Muscle of back (tissue), 11 donors: ENCODE measurements around the gene TRIM2. TPM values are rescaled to one million over a fixed set of nuclear protein-coding genes. Genes with fewer than 3 reads are reported as not detected.

ENCODE experiments used
- DNase-seq, 3 donors: peaks; one replicate each; pipeline versions ENCODE4 v3.0.0 to v3.0.0-alpha.2; 2013
- polyA plus RNA-seq, 10 donors: library from polyadenylated mRNA; unstranded; fragments of 120-200 nt; gene quantifications; one replicate each; pipeline ENCODE4 v1.2.1, GENCODE V29; 2013; ENCODE audit not compliant: insufficient read length in 10 of 10

Gene TRIM2
- polyA plus RNA-seq, 10 donors = 19.5 to 39.0 (median 21.8) TPM

DNA sequence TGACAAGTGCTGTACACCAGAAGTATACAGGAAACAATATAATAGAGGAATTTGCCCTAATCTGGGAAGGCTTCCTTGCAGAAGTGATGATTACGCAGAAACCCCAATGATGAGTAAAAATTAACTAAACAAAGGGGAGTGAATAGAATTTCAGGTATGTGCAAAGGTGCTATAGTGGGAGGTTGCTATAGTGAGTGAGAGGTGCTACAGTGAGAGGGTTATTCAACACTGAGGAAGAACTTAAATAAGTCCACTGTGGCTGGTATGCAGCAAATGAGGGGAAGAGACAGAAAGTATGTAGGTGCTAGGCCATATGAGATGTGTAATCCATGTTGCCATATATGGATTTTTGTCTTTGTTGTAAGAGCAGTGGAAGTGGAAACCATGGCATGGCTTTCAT, 69.5 kb downstream of the TRIM2 start:
- DNase-seq = no peak

DNA sequence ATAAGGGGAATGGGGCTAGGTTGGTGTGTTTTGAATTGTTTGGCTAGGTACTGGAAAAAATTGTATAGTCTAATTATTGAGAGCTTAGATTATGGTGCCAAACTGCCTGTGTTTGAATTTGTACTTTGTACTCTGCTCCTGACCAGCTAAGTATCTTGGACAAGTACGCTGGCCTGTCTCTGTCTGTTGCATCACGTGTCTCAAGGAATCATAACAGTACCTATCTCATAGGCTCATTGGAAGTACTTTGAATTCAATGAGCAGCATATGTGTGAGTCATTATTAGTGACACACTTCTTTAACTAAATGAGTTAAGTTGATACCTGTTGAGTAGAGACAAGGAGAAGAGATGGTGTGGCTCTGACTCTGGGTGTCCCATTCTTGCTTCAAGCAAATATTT, 70.7 kb downstream of the TRIM2 start:
- DNase-seq = no peak

DNA sequence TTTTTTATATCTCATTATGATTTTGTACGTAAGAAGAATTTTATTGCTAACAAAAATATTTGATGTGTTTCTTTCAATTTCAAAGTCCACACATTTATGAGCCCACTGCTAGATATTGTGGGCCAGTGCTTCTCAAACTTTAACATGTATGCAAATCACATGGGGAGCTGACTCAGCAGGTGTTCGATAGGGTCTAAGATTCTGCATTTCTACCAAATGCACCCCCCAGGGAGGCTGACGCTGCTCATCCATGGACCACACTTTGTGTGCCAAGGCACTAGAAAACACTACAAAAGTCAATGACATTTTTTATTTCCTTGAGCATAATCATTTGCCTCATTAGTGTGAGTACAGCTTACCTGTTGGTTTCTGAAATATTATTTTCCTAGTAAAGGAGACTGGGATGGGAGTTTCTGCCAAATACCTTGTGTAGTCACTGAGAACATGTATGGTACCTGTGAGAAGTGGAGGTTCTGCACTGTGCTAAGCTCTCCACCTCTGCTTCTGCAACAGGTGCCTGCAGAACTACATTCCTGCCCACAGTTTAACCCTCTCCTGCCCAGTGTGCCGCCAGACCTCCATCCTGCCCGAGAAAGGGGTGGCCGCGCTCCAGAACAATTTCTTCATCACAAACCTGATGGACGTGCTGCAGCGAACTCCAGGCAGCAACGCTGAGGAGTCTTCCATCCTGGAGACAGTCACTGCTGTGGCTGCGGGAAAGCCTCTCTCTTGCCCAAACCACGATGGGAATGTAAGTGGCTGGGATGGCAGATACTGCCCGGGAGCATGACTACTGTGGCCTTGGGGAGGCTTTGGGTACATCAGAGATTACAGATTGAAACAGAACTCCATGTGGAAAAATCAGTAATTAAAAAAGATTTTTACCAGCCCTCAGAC, 71.4 kb downstream of the TRIM2 start:
- no peak for DNase-seq

DNA sequence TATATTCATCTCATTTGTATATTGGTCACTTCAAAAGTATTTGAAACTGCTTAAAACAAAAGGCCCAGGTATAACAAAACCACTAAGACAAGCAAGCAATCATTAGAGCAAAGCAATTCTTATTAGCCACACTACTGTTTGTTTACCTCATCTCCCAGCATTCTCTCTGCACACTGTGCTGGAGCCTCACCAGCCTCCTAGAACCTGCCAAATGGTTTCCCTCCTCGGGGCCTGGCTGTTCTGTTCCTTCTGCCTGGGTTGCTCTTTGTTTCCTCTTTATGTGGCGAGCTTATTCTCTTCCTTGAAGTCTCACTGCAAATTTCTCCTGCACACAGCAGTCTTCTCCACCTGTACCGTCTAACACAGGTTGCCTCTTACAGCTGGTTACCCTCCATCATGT, 72.7 kb downstream of the TRIM2 start:
- peak in 2 of 3 donors; percentile 28 to 57 for DNase-seq

DNA sequence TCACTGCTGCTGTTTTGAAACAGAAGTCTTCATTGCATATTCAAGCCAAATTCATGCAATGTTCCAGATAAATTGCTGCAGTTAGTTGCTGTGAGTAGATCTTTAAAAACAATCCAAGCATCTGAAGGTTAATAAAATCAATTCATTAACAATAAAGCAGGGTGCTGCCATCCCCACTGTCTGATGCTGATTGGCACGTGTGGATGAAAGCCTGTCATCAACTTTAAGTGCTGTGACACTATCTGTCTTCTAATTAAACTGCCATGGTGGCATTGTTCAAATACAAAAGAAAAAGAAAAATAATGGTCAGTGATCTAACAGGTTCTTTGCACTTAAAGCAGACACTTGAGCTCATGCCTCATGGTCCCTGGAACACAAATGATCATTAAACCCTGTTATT, 77.2 kb downstream of the TRIM2 start:
- no peak for DNase-seq

DNA sequence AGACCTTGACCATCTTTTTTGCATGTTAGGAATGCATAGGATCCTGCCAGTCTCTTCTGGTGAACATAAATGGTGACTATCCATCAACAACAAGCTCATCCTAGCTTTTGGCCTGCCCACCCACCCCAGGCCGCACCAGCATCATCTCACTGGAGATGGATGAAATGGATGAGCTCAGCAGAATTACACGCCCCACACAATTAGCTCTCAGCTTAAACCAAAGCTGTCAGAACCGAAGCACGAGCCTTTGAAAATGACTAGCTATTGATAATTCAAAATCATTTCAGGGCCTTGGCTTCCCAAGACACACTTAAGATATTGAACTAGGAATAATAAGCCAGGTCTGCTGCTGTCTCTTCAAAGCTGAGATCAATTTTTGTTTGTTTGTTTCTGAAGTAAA, 77.8 kb downstream of the TRIM2 start:
- no peak for DNase-seq

DNA sequence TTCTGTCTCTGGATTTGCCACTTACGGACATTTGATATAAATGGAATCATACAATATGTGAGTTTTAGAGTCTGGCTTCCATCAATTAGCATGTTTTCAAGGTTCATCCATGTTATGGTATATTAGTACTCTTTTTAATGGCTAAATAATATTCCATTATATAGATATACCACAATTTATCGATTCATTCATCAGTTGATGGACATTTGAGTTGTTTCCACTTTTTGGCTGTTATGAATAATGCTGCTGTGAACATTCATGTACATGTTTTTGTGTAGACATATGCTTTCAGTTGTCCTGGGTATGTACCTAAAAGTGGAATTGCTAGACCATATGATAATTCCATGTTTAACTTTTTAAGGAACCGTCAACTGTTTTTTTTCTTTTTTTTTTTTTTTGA, 79.0 kb downstream of the TRIM2 start:
- DNase-seq = no peak

DNA sequence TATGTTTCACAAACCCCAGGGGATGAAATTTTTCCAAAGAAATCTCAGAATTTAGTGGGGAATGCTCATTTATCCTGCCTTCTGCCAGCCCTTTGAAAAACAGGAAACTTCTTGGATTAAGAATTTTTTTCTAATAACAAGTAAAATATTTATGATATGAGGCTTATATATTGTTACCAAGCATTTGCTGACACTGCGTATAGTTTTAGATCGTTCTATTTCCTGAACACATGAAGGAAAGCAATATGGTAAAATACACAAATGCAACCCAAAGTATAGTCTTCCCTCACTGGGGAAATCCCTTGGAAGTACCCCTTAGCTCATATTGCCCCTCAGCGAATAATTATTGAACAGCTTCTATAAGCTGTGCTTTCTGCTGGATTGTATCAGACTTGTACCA, 85.9 kb downstream of the TRIM2 start:
- no peak for DNase-seq

DNA sequence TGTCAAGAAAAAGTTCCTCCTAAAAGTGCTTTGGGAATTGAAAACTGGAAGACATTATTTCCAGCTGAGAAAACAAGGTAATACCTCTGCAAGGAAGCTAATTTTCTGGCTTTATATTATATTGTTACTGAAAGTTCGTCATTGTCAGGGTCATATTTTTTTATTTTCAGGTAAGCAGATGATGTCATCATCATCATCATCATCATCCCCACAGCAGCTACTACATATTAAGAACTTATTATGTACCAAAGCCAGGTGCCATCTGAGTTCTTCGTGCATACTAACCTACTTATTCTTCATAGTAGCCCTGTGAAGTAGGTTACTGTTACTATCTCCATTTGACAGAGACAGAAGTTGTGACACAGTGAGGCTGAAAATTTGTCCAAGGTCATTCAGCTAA, 87.3 kb downstream of the TRIM2 start:
- no peak for DNase-seq

DNA sequence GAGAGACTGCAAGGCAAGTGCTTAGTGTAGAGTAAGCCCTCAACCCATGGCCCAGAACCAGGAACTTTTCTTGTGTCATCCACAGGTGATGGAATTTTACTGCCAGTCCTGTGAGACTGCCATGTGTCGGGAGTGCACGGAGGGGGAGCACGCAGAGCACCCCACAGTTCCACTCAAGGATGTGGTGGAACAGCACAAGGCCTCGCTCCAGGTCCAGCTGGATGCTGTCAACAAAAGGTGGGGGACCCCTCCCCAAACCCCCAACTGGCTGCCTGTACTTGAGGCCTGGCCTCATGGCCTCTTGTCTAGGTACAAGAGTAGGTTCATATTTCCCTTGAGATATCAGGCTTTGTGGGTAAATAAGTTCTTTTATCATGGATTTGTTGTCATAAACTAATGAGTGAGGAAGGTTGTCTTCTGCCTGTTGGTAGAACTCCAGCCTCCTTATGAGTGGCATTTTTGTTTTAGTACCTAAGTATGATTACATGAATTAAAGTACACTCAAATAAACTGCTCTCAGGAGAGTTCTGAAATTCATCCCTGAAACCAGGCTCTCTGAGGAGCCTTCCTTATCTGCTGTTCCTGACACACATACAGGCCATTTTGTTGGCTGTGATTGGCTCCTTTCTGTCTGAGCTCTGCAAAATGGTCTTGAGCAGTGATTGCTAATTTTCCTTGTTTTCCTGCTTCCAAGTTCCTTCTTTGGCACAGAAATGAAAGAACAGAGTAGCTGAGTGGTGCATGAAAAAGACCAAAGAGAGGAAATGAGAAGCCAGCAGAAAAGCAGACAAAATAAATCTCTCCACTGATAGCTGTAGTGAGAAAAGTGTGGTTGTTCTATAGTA, 88.9 kb downstream of the TRIM2 start:
- no peak for DNase-seq

DNA sequence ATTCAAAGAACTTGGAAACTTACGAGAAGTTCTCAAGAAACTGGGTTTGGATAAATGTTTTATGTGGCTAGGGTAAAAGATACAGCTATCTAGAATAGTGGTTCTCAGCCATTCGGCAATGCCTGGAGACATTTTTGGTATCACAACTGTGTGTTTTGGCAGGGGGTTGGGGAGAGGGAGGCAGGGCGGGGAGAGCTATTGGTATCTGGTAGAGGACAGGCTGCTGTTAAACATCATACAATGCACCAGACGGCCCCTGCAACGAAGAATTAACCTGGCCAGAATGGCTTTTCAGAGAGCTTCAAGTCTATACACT, 89.5 kb downstream of the TRIM2 start:
- no peak for DNase-seq

DNA sequence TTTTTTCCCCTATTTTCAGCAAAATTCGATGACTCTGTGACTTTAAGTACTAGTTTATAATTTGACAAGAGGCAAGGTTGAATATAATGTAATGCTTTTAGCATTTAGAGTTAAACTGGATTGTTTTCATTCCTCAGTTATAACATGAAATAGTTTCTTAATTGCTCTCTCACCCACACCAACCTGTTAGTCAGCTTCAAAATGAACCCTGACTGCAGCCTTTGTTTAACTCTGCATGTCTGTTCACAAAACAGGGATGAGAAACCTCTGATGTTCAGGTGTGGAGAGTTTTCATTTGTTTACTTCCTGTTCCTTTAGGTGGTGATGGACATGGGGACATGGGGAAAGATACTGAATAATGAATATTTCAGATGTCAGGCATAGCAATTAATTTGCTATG, 90.4 kb downstream of the TRIM2 start:
- no peak for DNase-seq

DNA sequence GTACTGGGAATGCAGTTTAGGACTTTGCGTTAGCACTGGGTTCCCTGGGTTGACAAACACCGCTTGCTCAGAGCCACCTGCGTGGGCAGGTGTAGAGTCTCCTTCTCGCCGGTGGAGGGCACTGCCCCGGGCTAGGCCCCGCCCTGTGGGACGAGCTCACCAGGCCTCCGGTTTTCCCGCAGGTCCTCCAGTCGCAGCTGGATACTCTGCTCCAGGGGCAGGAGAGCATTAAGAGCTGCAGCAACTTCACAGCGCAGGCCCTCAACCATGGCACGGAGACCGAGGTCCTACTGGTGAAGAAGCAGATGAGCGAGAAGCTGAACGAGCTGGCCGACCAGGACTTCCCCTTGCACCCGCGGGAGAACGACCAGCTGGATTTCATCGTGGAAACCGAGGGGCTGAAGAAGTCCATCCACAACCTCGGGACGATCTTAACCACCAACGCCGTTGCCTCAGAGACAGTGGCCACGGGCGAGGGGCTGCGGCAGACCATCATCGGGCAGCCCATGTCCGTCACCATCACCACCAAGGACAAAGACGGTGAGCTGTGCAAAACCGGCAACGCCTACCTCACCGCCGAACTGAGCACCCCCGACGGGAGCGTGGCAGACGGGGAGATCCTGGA, 91.0 kb downstream of the TRIM2 start:
- DNase-seq = no peak

DNA sequence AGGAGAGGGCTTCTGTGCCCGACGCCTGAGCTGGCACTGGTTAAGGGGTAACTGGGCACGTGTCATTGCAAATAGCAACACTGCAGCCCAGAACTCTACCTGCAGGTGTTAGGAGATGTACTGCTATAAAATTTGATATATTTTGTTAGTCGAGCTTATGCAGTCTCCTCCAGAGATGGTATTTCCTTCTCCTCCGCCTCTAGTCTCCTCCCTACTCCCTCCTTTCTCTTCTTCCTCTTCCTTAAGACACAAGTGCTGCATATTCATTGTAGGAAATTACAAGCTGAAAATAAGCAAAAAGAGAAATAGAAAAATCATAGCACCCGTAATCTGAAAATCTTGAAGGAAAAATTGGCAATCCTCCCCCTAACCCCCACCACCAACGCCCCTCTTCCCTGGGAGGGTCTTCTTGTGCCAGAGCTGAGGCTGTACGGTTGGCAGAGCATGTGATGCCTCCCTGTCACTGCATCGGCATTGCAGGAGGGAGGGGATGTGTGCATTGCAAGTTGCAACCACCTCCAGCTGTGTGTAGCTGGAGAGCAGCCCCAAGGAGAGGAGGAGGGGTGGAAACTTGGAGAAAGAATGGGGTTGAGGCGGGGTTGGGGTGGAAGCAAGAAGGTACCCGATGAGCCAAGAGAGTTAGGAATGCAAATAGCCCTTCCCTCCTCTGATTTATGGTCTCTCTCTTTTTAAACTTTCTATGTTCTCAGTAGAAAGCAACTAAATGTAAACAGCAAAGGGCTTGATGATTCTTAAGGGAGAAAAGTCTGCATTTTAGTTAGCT, 92.0 kb downstream of the TRIM2 start:
- DNase-seq = peak; percentile 53 to 91 (median 74)

DNA sequence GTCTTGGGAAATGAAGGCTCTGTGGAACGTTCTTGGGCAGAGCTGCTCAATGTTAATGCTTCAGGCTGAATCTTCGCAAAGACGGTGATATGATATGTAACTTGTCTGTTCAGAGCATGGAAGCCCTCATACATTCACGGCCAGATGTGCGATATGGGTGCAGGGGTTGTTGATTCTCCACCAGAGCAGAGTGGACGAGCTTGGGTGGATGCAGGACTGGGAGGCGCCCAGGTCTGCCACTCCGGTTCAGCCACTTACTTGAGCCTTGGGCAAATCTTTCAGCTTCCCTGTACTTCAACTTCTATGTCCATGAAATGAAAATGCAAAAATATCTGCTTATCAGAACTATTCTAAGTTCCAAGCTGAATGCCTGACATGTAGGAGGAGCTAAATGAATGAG, 92.9 kb downstream of the TRIM2 start:
- no peak for DNase-seq

DNA sequence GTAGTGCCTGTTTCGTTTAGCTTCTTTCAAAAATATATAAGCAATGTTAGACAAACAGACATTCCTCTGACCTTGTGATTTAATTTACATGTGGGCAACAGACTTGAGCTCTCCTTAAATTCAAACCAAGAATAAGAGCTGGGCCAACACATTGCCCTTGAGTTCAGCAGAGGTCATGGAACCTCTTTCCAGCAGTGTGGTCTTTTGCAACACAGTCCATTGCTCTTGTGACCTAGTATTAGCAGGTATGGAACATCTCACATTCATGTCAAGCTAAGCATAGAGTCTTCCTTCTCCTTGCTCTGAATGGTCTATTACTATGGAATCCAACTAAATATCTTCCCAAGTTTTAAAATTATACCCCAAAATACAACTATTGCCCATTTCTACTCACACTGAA, 106.5 kb downstream of the TRIM2 start:
- DNase-seq = no peak

DNA sequence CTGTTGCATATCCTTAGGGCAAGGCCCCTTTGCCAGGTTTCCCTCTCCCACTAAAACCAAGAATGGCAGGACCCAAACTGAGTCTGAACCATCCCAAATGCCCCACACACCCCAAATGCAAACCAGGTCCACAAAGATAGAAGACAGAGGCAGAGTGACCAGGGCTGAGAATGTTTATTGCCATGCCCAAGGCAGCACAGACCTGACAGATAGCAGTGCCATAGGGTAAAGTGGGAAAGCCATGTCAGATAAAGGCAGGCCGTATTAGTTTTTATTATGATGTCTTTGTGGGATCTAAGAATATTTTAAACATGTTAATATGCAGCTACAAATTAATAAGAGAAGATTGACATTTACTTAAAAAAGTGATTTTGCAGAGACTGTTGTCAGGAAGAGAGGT, 110.7 kb downstream of the TRIM2 start:
- no peak for DNase-seq

DNA sequence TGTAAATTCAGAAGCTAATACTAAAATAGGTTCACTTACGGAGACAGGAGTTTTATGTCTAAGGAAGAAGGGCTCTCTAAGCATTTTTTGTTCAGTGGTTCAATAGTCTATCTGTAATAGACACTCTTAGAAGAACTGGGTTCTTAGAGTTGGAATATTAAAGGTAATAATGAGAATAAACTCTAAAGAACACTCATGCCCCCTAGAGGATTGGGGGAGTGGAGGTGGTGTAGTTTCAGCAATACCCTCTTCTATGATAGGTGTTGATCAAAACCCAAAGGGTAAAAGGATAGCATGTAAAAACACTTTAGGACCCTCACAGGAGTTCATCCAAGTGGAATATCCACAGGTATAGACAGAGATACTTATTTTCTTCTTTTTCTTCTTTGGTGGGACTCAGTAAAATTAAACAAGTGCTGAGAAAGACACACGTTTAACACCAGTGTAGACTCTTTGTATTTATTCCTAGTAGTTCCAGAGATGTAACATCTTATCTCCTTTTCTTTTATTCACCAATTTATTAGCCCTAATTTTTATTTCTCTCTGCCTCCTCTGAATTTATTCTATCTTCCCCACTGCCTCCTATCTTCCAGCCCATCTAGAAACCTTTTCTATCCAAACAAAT, 114.6 kb downstream of the TRIM2 start:
- DNase-seq = peak; percentile 38 to 61 (median 38)

DNA sequence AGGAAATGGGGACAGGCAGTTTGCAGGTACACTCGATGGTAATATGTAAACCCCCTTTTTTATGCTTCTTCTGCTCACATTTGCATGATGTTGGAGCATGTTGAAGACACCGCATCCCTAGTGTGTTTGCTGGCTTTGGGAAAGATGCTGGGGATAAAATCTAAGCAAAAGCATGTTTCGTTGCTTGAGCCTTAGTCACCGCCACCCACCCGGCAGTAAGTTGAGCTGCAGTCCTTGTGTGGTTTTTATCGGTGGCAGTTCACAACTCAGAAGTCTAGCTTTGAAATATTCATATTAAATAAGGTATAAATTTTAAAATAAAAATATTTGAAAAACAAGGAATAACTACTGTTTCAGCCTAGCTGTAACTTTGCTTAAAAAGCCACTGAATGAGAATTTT, 118.5 kb downstream of the TRIM2 start:
- DNase-seq = no peak

DNA sequence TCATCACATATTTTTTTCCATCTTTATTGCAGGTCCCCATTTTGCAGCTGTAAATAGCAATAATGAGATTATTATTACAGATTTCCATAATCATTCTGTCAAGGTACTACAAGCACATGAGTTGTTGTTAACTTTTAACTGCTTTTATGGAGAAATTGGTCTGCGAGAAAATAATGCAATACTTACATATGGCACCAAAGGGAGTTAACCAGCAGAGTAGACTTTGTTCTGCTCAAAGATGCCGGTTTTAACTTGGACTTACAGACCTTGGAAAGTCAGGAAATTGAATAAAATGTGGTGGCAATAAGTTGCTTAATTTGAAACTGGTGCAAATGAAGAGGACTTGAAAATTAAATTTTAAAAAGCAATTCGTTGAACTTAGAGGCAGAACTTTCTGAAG, 119.8 kb downstream of the TRIM2 start:
- no peak for DNase-seq

DNA sequence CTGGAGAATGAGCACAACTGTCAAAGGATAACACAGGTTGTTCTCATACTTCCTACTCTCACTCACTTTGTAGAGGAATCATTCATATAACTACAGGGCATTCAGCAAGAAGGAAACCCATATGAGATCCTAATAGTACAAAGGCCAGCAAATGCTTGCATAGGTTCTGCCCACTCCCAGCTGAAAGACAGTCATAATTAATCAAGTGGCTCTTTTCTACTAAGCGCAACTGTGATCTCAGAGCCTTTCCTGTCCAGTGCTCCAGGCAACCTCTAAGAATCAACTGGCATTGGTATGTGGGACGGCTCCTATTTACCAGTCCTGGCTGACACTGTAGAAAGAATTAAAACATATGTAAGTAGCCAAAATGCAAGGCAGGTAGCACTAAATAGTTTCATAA, 121.3 kb downstream of the TRIM2 start:
- DNase-seq = no peak

DNA sequence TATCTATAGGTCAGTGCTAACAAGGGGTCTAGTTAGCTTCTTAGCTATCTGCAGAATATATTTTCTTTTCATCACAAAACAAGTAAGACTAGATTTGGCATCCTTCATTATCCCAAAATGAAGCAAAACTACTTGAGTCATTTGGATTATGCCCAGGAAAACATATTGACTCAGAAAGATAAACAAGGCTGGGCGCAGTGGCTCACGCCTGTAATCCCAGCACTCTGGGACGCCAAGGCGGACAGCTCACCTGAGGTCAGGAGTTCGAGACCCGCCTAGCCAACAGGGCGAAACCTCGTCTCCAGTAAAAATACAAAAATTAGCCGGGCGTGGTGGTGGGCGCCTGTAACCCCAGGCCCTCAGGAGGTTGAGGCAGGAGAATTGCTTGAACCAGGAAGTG, 122.3 kb downstream of the TRIM2 start:
- no peak for DNase-seq
